Measurements from ENCODE around the gene DPF1. TPM values are rescaled to one million over a fixed set of nuclear protein-coding genes. Genes with fewer than 3 reads are reported as not detected.

Gene DPF1
- total RNA-seq, 4 donors from 2014 or later, result not detected

DNA sequence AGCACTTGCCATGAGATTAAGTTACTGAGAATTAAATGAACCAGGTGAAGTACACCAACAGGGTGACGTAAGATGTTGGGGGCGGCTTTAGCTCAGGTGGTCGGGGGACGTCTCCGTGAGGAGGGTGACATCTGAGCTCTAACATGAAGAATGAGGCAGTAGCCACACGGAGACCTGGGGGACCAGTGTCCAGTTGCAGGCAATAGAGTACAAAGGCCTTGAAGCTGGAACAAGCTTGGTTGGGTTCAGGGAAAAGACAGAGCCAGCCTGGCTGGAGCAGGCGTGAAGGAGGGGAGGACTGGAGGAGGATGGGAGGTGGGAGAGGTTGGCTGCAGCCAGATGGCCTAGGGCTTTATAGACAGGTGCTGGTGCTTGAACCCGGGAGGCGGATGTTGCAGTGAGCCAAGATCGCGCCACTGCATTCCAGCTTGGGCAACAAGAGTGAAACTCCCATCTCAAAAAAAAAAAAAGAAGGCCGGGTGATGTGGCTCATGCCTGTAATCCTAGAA is 42.0 kb upstream of the DPF1 start:
- TF ChIP-seq, protein P1, sequence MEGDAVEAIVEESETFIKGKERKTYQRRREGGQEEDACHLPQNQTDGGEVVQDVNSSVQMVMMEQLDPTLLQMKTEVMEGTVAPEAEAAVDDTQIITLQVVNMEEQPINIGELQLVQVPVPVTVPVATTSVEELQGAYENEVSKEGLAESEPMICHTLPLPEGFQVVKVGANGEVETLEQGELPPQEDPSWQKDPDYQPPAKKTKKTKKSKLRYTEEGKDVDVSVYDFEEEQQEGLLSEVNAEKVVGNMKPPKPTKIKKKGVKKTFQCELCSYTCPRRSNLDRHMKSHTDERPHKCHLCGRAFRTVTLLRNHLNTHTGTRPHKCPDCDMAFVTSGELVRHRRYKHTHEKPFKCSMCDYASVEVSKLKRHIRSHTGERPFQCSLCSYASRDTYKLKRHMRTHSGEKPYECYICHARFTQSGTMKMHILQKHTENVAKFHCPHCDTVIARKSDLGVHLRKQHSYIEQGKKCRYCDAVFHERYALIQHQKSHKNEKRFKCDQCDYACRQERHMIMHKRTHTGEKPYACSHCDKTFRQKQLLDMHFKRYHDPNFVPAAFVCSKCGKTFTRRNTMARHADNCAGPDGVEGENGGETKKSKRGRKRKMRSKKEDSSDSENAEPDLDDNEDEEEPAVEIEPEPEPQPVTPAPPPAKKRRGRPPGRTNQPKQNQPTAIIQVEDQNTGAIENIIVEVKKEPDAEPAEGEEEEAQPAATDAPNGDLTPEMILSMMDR (IDR thresholded peaks at IDR 0.05; ENCODE audit: low read depth), result no peak

DNA sequence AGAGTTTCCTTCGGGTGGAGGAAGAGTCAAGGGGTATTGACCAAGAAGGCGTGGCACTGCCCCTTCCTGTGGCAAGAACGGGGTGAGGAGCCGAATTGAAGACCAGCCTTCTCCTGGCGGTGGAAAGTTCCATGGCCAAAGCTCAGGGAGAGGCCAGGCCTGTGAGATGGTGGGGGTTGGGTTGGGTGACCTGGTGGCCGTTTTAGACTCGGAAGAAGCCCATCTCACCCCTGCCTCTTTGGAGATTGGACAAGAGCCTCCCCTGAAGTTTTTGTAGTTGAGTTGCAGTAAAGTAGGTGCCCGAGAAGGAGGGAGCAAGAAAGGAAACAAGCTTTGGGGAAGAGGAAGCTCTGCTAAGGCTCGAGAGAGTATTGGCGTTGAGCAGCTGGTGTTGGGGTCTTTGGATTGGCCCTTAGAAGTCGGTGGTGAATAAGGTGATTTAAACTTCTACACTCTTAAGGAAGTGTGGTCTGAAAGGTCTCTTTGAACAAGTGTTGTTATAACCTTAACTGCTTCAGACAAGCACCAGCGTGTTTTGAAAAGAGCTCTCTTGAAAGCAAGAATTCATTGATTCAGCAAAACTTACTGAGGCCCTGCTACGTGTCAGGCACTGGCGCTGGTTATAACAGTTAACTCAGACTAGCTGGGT is 41.3 kb upstream of the DPF1 start:
- TF ChIP-seq, protein P1 (IDR thresholded peaks at IDR 0.05; ENCODE audit: low read depth), result no peak

DNA sequence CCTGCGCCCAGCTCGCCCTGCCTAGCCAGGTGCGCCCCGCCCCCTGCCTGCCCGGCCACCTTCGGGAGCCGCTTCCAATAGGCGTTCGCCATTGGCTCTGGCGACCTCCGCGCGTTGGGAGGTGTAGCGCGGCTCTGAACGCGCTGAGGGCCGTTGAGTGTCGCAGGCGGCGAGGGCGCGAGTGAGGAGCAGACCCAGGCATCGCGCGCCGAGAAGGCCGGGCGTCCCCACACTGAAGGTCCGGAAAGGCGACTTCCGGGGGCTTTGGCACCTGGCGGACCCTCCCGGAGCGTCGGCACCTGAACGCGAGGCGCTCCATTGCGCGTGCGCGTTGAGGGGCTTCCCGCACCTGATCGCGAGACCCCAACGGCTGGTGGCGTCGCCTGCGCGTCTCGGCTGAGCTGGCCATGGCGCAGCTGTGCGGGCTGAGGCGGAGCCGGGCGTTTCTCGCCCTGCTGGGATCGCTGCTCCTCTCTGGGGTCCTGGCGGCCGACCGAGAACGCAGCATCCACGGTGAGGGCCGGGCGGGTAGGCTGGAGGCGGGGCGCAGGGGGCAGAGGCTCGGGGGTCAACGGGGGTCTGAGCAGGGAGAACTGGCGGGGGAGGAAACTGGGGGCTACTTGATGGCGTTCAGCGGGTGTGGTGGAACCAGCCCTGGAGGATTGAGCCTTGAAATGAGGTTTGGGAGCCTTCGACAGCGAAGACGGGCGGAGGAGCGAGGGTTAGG is 40.6 kb upstream of the DPF1 start, which contains the start of gene SPINT2:
Gene SPINT2, plus strand, starts transcription at position 88 of the 727 bp plus-strand sequence. Its CDS starts 320 bp downstream, at position 408.
- TF ChIP-seq, protein P1 (IDR thresholded peaks at IDR 0.05; ENCODE audit: low read depth), result no peak

DNA sequence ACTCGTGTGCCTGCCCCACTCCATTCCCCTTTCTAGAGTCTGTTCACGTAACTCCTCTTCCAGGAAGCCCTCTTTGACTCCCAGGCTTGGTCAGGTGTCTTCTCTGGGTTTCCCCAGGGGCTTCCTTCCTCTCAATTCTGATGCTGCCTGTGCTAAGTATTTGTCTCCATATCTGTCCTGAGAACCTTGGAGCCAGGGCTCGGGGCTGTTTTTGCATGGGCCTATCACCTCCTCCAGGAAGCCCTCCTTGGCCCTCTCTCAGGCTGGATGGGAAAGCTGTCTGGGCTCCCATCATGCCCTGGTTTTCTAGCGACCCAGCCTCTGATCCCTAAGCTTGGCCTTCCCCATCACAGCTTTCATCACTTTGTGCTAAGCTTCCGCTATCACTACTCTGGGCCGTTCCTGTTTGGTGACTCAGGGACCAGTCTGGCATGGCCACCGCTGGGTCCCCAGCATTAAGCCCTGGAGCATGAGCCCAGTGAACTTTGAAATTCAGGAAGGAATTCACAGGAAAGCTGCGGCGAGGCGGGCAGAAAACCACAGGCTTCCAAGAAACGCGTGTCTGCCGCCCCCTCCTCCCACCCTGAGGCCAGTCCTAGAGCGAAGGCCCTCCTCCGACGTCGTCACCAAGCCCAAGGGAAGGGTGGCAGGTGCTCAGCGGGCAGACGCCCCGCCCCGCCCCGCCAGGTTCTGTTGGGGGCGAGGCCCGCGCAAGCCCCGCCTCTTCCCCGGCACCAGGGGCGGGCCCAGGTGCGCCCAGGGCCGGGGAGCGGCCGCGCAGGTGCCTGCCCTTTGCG is 39.9 kb upstream of the DPF1 start:
- TF ChIP-seq, protein P1 (IDR thresholded peaks at IDR 0.05; ENCODE audit: low read depth), result no peak

DNA sequence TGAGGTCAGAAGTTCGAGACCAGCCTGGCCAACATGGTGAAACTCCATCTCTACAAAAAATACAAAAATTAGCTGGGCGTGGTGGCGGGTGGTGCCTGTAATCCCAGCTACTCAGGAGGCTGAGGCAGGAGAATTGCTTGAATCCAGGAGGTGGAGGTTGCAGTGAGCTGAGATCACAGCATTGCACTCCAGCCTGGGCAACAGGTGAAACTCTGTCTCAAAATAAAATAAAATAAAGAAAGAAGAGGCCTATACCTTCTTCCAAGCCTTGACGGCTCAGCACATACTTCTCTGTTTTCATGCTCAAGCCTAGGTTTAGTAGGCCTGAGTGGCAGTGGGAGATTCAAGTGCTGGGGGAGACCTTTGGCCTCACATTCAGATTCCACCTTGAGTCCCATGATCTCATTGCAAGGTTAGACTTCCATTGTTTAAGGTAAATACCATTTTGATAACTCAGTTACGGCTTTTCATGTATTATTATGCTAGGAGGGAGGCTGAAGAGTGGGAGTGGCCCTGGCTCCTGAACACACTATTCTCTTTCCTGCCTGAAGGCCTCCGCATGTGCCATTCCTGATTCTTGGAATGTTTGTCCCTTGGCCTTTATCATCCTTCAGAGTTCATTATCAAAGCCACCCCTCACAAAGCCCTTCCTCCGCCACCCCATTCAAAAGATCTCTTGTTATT is 38.7 kb upstream of the DPF1 start:
- TF ChIP-seq, protein P1 (IDR thresholded peaks at IDR 0.05; ENCODE audit: low read depth), result no peak

DNA sequence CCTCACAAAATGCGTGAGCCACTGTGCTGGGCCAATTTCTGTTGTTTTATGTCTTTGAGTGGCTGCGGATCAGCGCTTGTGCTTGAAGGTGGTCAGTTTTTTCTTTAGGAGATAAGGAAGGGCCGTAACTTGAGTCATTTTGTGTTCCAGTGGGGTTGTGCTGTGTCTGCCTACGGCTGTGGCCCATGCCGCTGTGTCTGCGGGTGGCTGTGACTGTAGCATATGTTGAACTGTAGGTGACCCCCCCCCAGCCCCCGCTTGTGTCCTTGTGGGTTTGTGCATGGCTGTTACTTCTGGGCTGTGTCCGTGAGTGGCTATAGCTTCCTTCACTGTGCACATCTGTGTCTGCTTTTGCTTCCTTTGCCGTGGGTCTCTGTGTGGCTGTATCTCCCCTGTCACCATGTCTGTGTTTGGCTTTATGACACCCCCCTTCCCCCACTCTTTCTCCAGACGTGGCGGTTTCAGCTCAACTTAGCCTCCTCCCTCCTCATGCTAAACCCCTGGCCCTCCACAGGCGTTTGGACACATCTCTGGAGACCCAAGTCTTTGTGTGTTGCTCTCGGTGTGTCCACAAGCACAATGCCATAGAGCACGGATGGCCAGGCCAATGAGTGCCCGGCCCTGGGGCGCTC is 31.5 kb upstream of the DPF1 start:
- TF ChIP-seq, protein P1 (IDR thresholded peaks at IDR 0.05; ENCODE audit: low read depth), result no peak
